Testis (tissue), 3 donors: ENCODE measurements around the gene PSMA6. TPM values are rescaled to one million over a fixed set of nuclear protein-coding genes. Genes with fewer than 3 reads are reported as not detected.

ENCODE experiments used
- DNase-seq: peaks from one replicate; pipeline ENCODE4 v3.0.0-alpha.2; 2019
- H3K27ac ChIP-seq, 2 donors: fragments of 200-600 bp; sonication (generic); one replicate each; pipeline ENCODE4 v1.5.1; 2019
- H3K27me3 ChIP-seq: fragments of 200-600 bp; sonication (generic); one replicate; pipeline ENCODE4 v1.5.1; 2019
- H3K36me3 ChIP-seq: fragments of 200-600 bp; sonication (generic); one replicate; pipeline ENCODE4 v1.5.1; 2017; ENCODE audit warnings: low read depth; ENCODE audit errors: missing control alignments
- H3K4me1 ChIP-seq: fragments of 200-600 bp; sonication (generic); one replicate; pipeline ENCODE4 v1.5.1; 2019
- H3K4me3 ChIP-seq, 2 donors: fragments of 200-600 bp; sonication (generic); one replicate each; pipeline ENCODE4 v1.5.1; 2017 to 2019
- H3K9me3 ChIP-seq: fragments of 200-600 bp; sonication (generic); one replicate; pipeline ENCODE4 v1.5.1; 2017
- CTCF ChIP-seq, 3 experiments: fragments of 450-650 bp in 2 of 3; fragments of 200-600 bp in 1 of 3; sonication (generic) in 1 of 3; IDR thresholded peaks; one replicate each; pipeline ENCODE4 v1.5.1; 2016 to 2019; ENCODE audit warnings: antibody characterized with exemption in 3 of 3, mild to moderate bottlenecking in 2 of 3, moderate library complexity in 1 of 3
- POLR2A ChIP-seq: fragments of 450-650 bp; IDR thresholded peaks from one replicate; pipeline ENCODE4 v1.6.1; 2017; ENCODE audit warnings: antibody characterized with exemption, mild to moderate bottlenecking, moderate library complexity
- whole genome bisulfite sequencing, 2 donors: methylation state at CpG; one replicate each; pipeline ENCODE4 v1.1.5; 2018; 5-methylcytosine and 5-hydroxymethylcytosine counted together
- intact Hi-C: fragments of 100-400 bp; cut with DNase I; formaldehyde crosslinking; loops from one replicate; pipeline ENCODE4 v1.15.1; 2023; ENCODE audit warnings: low total_unique reads
- polyA plus RNA-seq: library from polyadenylated mRNA; stranded (reverse); fragments of 350-450 nt; fragmentation: Illumina TruSeq; extraction: RNeasy Lipid Tissue Mini Kit (QIAGEN cat#74804); gene quantifications from one replicate; pipeline ENCODE4 v1.2.3, GENCODE V29; 2014; ENCODE audit warnings: low read depth, low replicate concordance; ENCODE audit not compliant: insufficient read depth
- total RNA-seq, 2 donors: library from RNA; depleted of rRNA; stranded (reverse); fragments of >200 nt; gene quantifications; one replicate each; pipeline ENCODE4 v1.2.3, GENCODE V29; 2016

PSMA6 gene
- total and polyA plus RNA-seq, 3 donors from 2014 or later = 147 to 461 (median 257) TPM

- intact Hi-C loops = no loop called here
- no peak for DNase-seq
- 88 to 94% methylated on average over 3 of the region's 3 CpGs for WGBS, 2 donors
- no peak overlapping the region for H3K27ac ChIP-seq
- H3K27me3 ChIP-seq = no peaks in the 10 kb centered on the region
- no peaks in the 10 kb centered on the region for H3K9me3 ChIP-seq
- peaks cover 13% of the 10 kb centered on the region for H3K4me1 ChIP-seq
- no peak for TF ChIP-seq POLR2A
- no peak for TF ChIP-seq CTCF (IDR thresholded peaks at IDR 0.05)
- H3K36me3 ChIP-seq = no peaks in the 10 kb centered on the region
- no peak overlapping the region for H3K4me3 ChIP-seq
These were observed 29.7 kb upstream of the PSMA6 start for GRCh38 chr14:35262436-35262835.

- Histone ChIP-seq H3K4me3 (no peak overlapping the region), H3K27ac (no peak overlapping the region), H3K4me1 (no peaks in the 10 kb centered on the region), H3K36me3 (no peaks in the 10 kb centered on the region), H3K9me3 (no peaks in the 10 kb centered on the region), H3K27me3 (no peaks in the 10 kb centered on the region)
- no peak for TF ChIP-seq CTCF (IDR thresholded peaks at IDR 0.05)
- TF ChIP-seq POLR2A = no peak
- DNase-seq = no peak
- intact Hi-C loops = no loop called here
These were observed 23.2 kb upstream of the PSMA6 start for GRCh38 chr14:35268946-35269345.

- intact Hi-C loops = no loop called here
- no peak for DNase-seq
- no peaks in the 10 kb centered on the region for H3K27me3 ChIP-seq
- H3K27ac ChIP-seq = no peak overlapping the region
- no peaks in the 10 kb centered on the region for H3K36me3 ChIP-seq
- H3K4me3 ChIP-seq = no peak overlapping the region
- TF ChIP-seq POLR2A (no peak), CTCF (IDR thresholded peaks at IDR 0.05) (no peak)
- WGBS, 2 donors = 98 to 99% methylated on average over 2 of the region's 2 CpGs
- no peaks in the 10 kb centered on the region for H3K9me3 ChIP-seq
- H3K4me1 ChIP-seq = no peaks in the 10 kb centered on the region
These were observed 17.4 kb upstream of the PSMA6 start for GRCh38 chr14:35274805-35275204.

GRCh38 chr14:35277179-35277578 is 15.0 kb upstream of the PSMA6 start:
- Histone ChIP-seq H3K27ac (no peak overlapping the region), H3K27me3 (no peaks in the 10 kb centered on the region), H3K4me3 (no peak overlapping the region), H3K9me3 (no peaks in the 10 kb centered on the region), H3K4me1 (no peaks in the 10 kb centered on the region), H3K36me3 (no peaks in the 10 kb centered on the region)
- DNase-seq = no peak
- intact Hi-C loops = no loop called here
- no peak for TF ChIP-seq CTCF (IDR thresholded peaks at IDR 0.05)
- TF ChIP-seq POLR2A = no peak
- WGBS, 2 donors = 91 to 100% methylated on average over 4 of the region's 4 CpGs

- 61 to 66% methylated on average over 3 of the region's 3 CpGs for WGBS, 2 donors
These were observed 12.8 kb upstream of the PSMA6 start for GRCh38 chr14:35279369-35279768.

More at GRCh38 chr14:35279369-35279768, 12.8 kb upstream of the PSMA6 start:
- H3K4me3 ChIP-seq = no peak overlapping the region
- no peak for TF ChIP-seq CTCF (IDR thresholded peaks at IDR 0.05)
- TF ChIP-seq POLR2A = no peak
- no peaks in the 10 kb centered on the region for H3K36me3 ChIP-seq
- H3K27me3 ChIP-seq = no peaks in the 10 kb centered on the region
- H3K27ac ChIP-seq = no peak overlapping the region
- no peaks in the 10 kb centered on the region for H3K4me1 ChIP-seq
- intact Hi-C loops = no loop called here
- DNase-seq = no peak
- H3K9me3 ChIP-seq = no peaks in the 10 kb centered on the region
